UCSD-AML1 (cell line): ENCODE results near the gene SCN8A.
"Not testable (repeated sequence)": the region's sequence is repeated elsewhere in the genome, so short reads cannot be mapped to it uniquely, and the experiment has no call there.

Experiments
- DNase-seq: peaks from one replicate; lab custom pipeline; 2025; ENCODE audit not compliant: unreplicated experiment; lab: John Stamatoyannopoulos, UW

Gene SCN8A

GRCh38 chr12:51829641-51830040 lies 238.6 kb downstream of the SCN8A start:
- DNase-seq: no peak

GRCh38 chr12:51831817-51832216 lies 240.8 kb downstream of the SCN8A start:
- not testable (repeated sequence) for DNase-seq

GRCh38 chr12:51832354-51833107 lies 241.5 kb downstream of the SCN8A start:
- peak; percentile 66 for DNase-seq

- DNase-seq: no peak
Observed at GRCh38 chr12:51833448-51834227, 242.6 kb downstream of the SCN8A start.

GRCh38 chr12:51834411-51834810 lies 243.4 kb downstream of the SCN8A start:
- DNase-seq: no peak

GRCh38 chr12:51836041-51836826 lies 245.2 kb downstream of the SCN8A start:
- no peak for DNase-seq

GRCh38 chr12:51836827-51837173 lies 245.8 kb downstream of the SCN8A start:
- no peak for DNase-seq

GRCh38 chr12:51837286-51837685 lies 246.3 kb downstream of the SCN8A start:
- no peak for DNase-seq

- no peak for DNase-seq
Observed at GRCh38 chr12:51838036-51838435, 247.0 kb downstream of the SCN8A start.

- DNase-seq: no peak
Observed at GRCh38 chr12:51838762-51839161, 247.7 kb downstream of the SCN8A start.

- no peak for DNase-seq
Observed at GRCh38 chr12:51839310-51839947, 248.4 kb downstream of the SCN8A start.

- DNase-seq: no peak
Observed at GRCh38 chr12:51840966-51841365, 249.9 kb downstream of the SCN8A start.

GRCh38 chr12:51841727-51842126 lies 250.7 kb downstream of the SCN8A start:
- DNase-seq: no peak

GRCh38 chr12:51844854-51845253 lies 253.8 kb downstream of the SCN8A start:
- DNase-seq: no peak

- DNase-seq: no peak
Observed at GRCh38 chr12:51845482-51845881, 254.4 kb downstream of the SCN8A start.

- DNase-seq: no peak
Observed at GRCh38 chr12:51846271-51846691, 255.2 kb downstream of the SCN8A start.

GRCh38 chr12:51846911-51847642 lies 256.0 kb downstream of the SCN8A start:
- no peak for DNase-seq

- DNase-seq: no peak
Observed at GRCh38 chr12:51847643-51848325, 256.8 kb downstream of the SCN8A start.

- DNase-seq: no peak
Observed at GRCh38 chr12:51848326-51848727, 257.3 kb downstream of the SCN8A start, which contains the start of gene FIGNL2. Gene FIGNL2, minus strand, starts transcription at chr12:51848718. Its CDS starts 26,305 bp downstream, at chr12:51822413.
